PC-9 (cell line): ENCODE results near the gene ITIH5.
A peak's percentile ranks its signal among the peaks of the same experiment; 100 is the strongest.

Source experiments
- CTCF ChIP-seq: fragments of 200-600 bp; sonication (generic); conservative IDR thresholded peaks from 2 replicates; pipeline ENCODE4 v1.6.1; 2017; ENCODE audit warnings: mixed run types, antibody characterized with exemption, mild to moderate bottlenecking, moderate library complexity
- EZH2 ChIP-seq: fragments of 200-600 bp; sonication (generic); IDR thresholded peaks from 2 replicates; pipeline ENCODE4 v1.8.0; 2017; ENCODE audit warnings: antibody characterized with exemption, low read depth

DNA sequence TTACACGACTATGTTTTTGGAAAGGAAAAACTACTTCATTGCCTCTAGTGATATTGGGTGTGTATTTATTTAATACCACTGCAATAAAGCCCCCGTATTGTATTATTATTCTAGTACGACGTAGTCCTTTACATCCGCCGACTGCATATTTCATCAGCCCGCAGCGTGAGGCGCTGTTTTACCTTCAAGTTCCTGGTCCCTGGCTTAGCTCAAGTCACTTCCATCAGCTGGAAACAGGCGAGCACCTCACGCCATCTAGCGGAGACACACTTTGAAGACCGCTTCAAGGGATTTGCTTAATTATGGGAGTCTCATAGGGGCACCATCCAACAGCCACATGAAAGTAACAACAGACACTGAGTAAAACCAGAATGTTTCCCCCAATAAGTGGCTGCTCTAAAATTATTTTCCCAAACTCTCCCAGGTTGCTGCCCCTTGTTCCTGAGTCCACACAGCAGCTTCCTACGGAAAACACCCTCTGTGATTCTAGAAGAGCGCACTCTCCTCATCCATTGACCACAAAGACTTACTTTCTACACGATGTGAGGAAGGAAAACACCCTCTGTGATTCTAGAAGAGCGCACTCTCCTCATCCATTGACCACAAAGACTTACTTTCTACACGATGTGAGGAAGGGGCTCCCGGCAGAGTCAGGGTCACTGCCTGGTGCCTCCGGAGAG is 20.6 kb upstream of the ITIH5 start:
- peak; percentile 71 for TF ChIP-seq CTCF
- no peak for TF ChIP-seq EZH2
